CD4-positive, CD25-positive, alpha-beta regulatory T cell (primary cell): ENCODE data around the gene COL9A1. TPM values are rescaled to one million over a fixed set of nuclear protein-coding genes. Genes with fewer than 3 reads are reported as not detected.

ENCODE experiments used
- polyA plus RNA-seq, 4 donors: library from polyadenylated mRNA; unstranded; fragments of 300-500 nt; fragmentation: Illumina TruSeq; gene quantifications; one replicate each; pipeline ENCODE4 v1.2.3, GENCODE V29; 2021
- total RNA-seq: library from RNA; stranded (reverse); gene quantifications from one replicate; pipeline ENCODE4 v1.2.3, GENCODE V29; 2022

COL9A1 gene
- total and polyA plus RNA-seq, 5 donors from 2014 or later, result not detected

Other genes with a start within 250 kb of the COL9A1 start
- gene FAM135A, start 110.4 kb upstream of the COL9A1 start, total RNA-seq, result 10.1 TPM
- 1 to 10 TPM; 3.1 to 5.3 (median 3.5) TPM for gene FAM135A, start 110.4 kb upstream of the COL9A1 start, polyA plus RNA-seq